GM12872 (cell line): ENCODE data around the gene JARID2.

Experiments
- CTCF ChIP-seq: IDR thresholded peaks from 3 replicates; pipeline ENCODE4 v1.5.1; 2011; ENCODE audit warnings: low read depth, mild to moderate bottlenecking, low read length, moderate library complexity; ENCODE audit not compliant: insufficient read depth

JARID2 gene

DNA sequence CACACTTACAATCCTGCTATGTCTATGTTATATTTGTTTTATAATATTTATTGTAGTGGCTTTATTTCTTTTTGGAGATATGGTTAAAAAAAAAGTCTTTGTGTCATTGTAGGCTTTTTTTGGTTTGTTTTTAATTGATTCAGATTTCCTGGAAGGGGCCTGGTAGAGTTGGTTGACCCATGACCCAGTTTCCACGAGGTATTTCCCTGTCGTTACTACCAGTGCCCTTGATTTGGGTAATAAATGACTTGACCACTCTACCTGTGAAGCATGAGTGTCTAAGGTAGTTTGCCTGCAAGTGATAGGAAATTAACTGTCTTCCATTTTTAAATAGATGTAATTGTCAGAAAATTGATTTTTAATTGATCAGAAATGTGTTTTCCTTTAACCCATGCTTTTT lies 121.0 kb downstream of the JARID2 start:
- no peak for TF ChIP-seq CTCF

DNA sequence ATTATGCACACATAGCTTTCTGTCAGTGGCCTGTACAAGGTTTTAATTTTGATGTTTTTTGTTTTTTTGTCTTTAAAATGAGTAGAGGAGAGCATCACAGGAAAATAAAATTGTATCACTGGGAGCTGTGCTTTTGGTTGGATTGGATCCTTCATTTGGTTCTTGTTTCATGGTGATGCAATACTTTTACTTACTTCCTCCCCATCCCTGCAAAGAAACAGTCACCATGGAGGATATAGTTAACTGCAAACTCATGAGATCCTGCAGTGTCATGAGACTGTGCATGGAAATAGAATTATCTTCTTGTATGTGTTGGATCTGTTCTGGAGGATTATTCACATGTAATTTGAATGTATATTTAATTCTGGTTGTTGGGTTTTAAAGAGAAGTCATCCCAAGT lies 122.3 kb downstream of the JARID2 start:
- no peak for TF ChIP-seq CTCF

- no peak for TF ChIP-seq CTCF
Measured at GRCh38 chr6:15368873-15369272, 123.0 kb downstream of the JARID2 start.

DNA sequence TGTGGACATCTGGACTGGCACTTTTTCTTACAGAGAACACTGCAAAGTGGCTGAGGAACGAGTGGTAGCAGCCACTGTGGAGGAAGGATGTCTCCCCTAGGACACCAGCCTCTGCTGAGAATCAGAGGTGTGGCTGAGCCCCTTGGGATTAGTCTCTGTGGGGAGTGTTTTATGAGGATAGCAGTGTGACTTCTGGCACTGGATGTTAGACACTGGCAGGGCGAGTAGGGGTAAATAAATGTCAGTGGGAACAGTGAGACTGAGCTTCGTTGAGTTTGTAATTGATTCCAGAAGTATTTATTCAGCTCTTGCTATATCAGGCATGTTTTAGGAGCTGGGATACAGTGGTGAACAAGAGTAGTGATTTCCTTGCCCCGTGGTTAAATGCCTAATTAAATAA lies 124.0 kb downstream of the JARID2 start:
- no peak for TF ChIP-seq CTCF

DNA sequence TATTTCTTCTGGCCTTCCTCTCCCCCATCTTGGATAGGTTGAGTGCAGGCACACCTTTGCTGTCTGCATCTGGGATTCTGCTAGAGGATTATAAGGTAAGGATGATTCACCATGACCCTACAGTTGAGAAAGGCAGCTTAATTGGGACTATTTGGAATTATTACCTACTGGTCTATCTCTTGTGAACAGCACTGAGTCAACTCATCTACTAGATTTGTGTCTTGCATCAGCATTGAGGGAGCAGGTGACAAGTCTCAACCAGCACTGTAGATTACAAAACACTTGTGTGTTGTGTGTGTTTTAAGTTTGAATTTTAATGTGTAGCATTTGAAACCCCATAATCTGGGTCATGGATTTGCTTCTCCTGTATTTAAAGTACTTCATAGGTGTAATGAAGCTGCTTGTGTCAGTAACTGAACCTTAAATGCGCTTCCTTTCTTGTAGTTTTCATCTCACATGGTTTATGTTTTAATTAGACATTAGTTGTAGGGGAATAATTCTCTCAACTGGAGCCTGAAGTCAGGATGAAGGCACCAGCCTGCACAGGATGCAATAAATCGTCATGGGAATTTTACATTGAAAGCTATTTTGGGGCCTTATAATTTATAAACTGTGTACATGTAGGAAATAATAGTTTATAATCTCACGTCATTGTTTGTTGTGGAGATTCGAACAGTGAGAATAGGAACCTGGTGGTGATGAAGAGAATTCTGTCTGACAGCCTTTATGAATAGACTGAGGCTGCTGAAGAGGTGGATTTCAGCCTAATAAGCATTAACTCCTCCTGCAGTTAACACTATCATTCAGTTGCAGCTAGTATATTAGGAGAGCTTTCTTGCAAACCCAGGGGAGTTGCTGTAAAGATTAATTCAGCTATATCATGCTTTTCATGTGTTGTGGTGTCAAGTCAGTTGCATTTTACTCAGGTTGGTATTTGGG lies 125.1 kb downstream of the JARID2 start:
- TF ChIP-seq CTCF = no peak

- TF ChIP-seq CTCF = no peak
Measured at GRCh38 chr6:15372932-15373331, 127.1 kb downstream of the JARID2 start.

- no peak for TF ChIP-seq CTCF
Measured at GRCh38 chr6:15374119-15374518, 128.2 kb downstream of the JARID2 start.
